RWPE1 (cell line): ENCODE measurements around the gene CDCP2.
"Not testable (repeated sequence)": the region's sequence is repeated elsewhere in the genome, so short reads cannot be mapped to it uniquely, and the experiment has no call there.

Experiments
- CTCF ChIA-PET: fragments of 350-600 bp; sonication (Branson Sonifier 250); formaldehyde crosslinking; extraction: SDS; loops from one replicate; lab custom pipeline; 2021; lab: Yijun Ruan, JAX
- POLR2A ChIA-PET: fragments of 400-600 bp; formaldehyde crosslinking; extraction: SDS; loops from one replicate; lab custom pipeline; 2020; ENCODE audit warnings: antibody characterized with exemption; ENCODE audit not compliant: low non-redundant PET; lab: Yijun Ruan, JAX
- DNase-seq: peaks from one replicate; pipeline ENCODE4 v3.0.0; 2012; ENCODE audit warnings: low spot score
- H3K27ac ChIP-seq: fragments of 450-650 bp; 2 replicates; pipeline ENCODE4 v1.5.1; 2017
- CTCF ChIP-seq: fragments of 450-650 bp; conservative IDR thresholded peaks from 2 replicates; pipeline ENCODE4 v1.5.1; 2017; ENCODE audit warnings: low read depth, mild to moderate bottlenecking

Gene CDCP2

GRCh38 chr1:54110996-54111395 is 41.8 kb downstream of the CDCP2 start:
- POLR2A ChIA-PET: no interaction called here
- DNase-seq: no peak
- CTCF ChIA-PET: no interaction called here
- no peak overlapping the region for H3K27ac ChIP-seq
- TF ChIP-seq CTCF: no peak

GRCh38 chr1:54109129-54110090 is 43.4 kb downstream of the CDCP2 start:
- ChIA-PET POLR2A (no interaction called here), CTCF (no interaction called here)
- no peak for DNase-seq
- TF ChIP-seq CTCF: no peak
- H3K27ac ChIP-seq: no peak overlapping the region

- no peak for TF ChIP-seq CTCF
- no peak for DNase-seq
- CTCF ChIA-PET: interaction anchor here (0.6 to 0.8 kb wide), 3 partner anchors 9 to 66 kb away, joined by 3 to 4 read pairs (median 3); no protein-coding TSS in a partner anchor
- no peak overlapping the region for H3K27ac ChIP-seq
- POLR2A ChIA-PET: no interaction called here
Measured at GRCh38 chr1:54108156-54108555, 44.6 kb downstream of the CDCP2 start.

- POLR2A ChIA-PET: no interaction called here
- no peak overlapping the region for H3K27ac ChIP-seq
- CTCF ChIA-PET: interaction anchor here (0.6 kb wide), 1 partner anchor 402 kb away, joined by 3 read pairs; no protein-coding TSS in a partner anchor
- DNase-seq: no peak
- TF ChIP-seq CTCF: no peak
Measured at GRCh38 chr1:54107131-54107530, 45.7 kb downstream of the CDCP2 start.

- TF ChIP-seq CTCF: no peak
- CTCF ChIA-PET: interaction anchor here (1.0 kb wide), 1 partner anchor 15 kb away, joined by 3 read pairs; no protein-coding TSS in a partner anchor
- DNase-seq: no peak
- H3K27ac ChIP-seq: no peak overlapping the region
- POLR2A ChIA-PET: no interaction called here
Measured at GRCh38 chr1:54105736-54106269, 47.0 kb downstream of the CDCP2 start.

- DNase-seq: no peak
- POLR2A ChIA-PET: no interaction called here
- CTCF ChIA-PET: interaction anchor here (0.6 to 1.0 kb wide), 2 partner anchors 16 to 1340 kb away, joined by 3 read pairs; no protein-coding TSS in a partner anchor
- TF ChIP-seq CTCF: no peak
- no peak overlapping the region for H3K27ac ChIP-seq
Measured at GRCh38 chr1:54105080-54105479, 47.7 kb downstream of the CDCP2 start.

GRCh38 chr1:54104613-54105012 is 48.2 kb downstream of the CDCP2 start:
- DNase-seq, POLR2A ChIA-PET, H3K27ac ChIP-seq: not testable (repeated sequence)
- CTCF ChIA-PET: interaction anchor here (0.6 kb wide), 1 partner anchor 1341 kb away, joined by 3 read pairs; no protein-coding TSS in a partner anchor
